ENCODE results near the gene WDR13. TPM values are rescaled to one million over a fixed set of nuclear protein-coding genes. Genes with fewer than 3 reads are reported as not detected.

Gene WDR13
- total RNA-seq, 1 donor from 2014 or later, result 87.1 TPM

GRCh38 chrX:48606091-48606490 lies 8.8 kb downstream of the WDR13 start:
- TF ChIP-seq, protein P1, sequence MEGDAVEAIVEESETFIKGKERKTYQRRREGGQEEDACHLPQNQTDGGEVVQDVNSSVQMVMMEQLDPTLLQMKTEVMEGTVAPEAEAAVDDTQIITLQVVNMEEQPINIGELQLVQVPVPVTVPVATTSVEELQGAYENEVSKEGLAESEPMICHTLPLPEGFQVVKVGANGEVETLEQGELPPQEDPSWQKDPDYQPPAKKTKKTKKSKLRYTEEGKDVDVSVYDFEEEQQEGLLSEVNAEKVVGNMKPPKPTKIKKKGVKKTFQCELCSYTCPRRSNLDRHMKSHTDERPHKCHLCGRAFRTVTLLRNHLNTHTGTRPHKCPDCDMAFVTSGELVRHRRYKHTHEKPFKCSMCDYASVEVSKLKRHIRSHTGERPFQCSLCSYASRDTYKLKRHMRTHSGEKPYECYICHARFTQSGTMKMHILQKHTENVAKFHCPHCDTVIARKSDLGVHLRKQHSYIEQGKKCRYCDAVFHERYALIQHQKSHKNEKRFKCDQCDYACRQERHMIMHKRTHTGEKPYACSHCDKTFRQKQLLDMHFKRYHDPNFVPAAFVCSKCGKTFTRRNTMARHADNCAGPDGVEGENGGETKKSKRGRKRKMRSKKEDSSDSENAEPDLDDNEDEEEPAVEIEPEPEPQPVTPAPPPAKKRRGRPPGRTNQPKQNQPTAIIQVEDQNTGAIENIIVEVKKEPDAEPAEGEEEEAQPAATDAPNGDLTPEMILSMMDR (IDR thresholded peaks at IDR 0.05), result no peak
- no peak for DNase-seq (ENCODE audit: low spot score in 2 of 2)
- Histone ChIP-seq H3K4me3 (no peak overlapping the region), H3K27ac (no peak overlapping the region), H3K27me3 (no peaks in the 10 kb centered on the region), H3K36me3 (peaks cover 14 to 31% of the 10 kb centered on the region in 2 donors), H3K9me3 (no peaks in the 10 kb centered on the region), H3K4me1 (no peaks in the 10 kb centered on the region)
- intact Hi-C loops (cut with DNase I), result no loop called here

GRCh38 chrX:48611703-48612102 lies 14.4 kb downstream of the WDR13 start:
- Histone ChIP-seq H3K36me3 (no peaks in the 10 kb centered on the region), H3K9me3 (no peaks in the 10 kb centered on the region), H3K4me3 (no peak overlapping the region), H3K4me1 (no peaks in the 10 kb centered on the region), H3K27me3 (no peaks in the 10 kb centered on the region), H3K27ac (no peak overlapping the region)
- intact Hi-C loops (cut with DNase I), result no loop called here
- TF ChIP-seq, protein P1 (IDR thresholded peaks at IDR 0.05), result no peak
- no peak for DNase-seq (ENCODE audit: low spot score in 2 of 2)

GRCh38 chrX:48613502-48614160 lies 16.3 kb downstream of the WDR13 start:
- no peak for DNase-seq (ENCODE audit: low spot score in 2 of 2)

GRCh38 chrX:48616576-48616975 lies 19.3 kb downstream of the WDR13 start:
- no peak for DNase-seq (ENCODE audit: low spot score in 2 of 2)
- Histone ChIP-seq H3K27ac (no peak overlapping the region), H3K4me1 (no peaks in the 10 kb centered on the region), H3K27me3 (no peaks in the 10 kb centered on the region), H3K36me3 (no peaks in the 10 kb centered on the region), H3K9me3 (no peaks in the 10 kb centered on the region), H3K4me3 (no peak overlapping the region)
- TF ChIP-seq, protein P1 (IDR thresholded peaks at IDR 0.05), result no peak
- intact Hi-C loops (cut with DNase I), result no loop called here

More at GRCh38 chrX:48613502-48614160, 16.3 kb downstream of the WDR13 start:
- intact Hi-C loops (cut with DNase I), result no loop called here
- Histone ChIP-seq H3K4me1 (no peaks in the 10 kb centered on the region), H3K36me3 (no peaks in the 10 kb centered on the region), H3K9me3 (no peaks in the 10 kb centered on the region), H3K4me3 (no peak overlapping the region), H3K27ac (no peak overlapping the region), H3K27me3 (no peaks in the 10 kb centered on the region)
- TF ChIP-seq, protein P1 (IDR thresholded peaks at IDR 0.05), result no peak

DNA sequence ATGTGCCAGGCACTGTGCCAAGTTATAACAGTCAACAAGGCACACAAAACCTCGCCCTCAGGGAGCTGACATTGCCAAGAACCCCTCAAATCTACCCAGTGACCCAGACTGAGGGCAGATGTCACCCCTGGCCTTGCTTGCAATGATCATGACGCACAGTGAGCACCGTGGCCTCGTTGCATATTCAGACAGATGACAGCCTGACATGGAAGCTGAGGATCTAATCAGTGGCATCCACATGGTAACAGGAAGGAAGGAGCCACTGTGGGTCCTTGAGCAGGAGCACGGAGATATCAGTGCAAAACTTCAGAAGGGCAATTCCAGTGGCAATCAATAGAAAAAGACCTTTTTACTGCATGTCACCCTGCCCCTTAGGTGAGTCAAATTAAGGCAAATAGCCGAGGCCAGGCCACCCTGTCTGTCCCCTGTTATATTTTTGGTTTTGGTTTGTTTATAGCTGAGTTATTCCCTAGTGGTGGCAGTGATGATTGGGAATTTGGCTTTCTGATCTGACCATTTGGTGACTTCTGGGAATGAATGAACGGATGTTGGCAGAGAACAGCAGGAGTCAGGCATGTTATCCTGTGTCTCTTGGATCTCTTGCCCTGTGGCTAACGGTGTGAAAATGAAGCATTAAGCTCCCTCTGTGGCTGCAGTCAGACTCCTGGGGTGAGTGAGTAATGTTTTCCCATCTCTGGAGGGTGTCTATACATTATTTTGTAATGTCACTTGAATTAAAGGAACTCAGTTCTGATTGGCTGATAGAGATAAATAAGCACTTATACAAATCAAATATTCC lies 20.4 kb downstream of the WDR13 start:
- Histone ChIP-seq H3K9me3 (no peaks in the 10 kb centered on the region), H3K27ac (no peak overlapping the region), H3K4me1 (no peaks in the 10 kb centered on the region), H3K4me3 (no peak overlapping the region), H3K27me3 (no peaks in the 10 kb centered on the region), H3K36me3 (no peaks in the 10 kb centered on the region)
- no peak for DNase-seq (ENCODE audit: low spot score in 2 of 2)
- TF ChIP-seq, protein P1 (IDR thresholded peaks at IDR 0.05), result no peak
- intact Hi-C loops (cut with DNase I), result no loop called here
